Measurements from ENCODE around the gene RHPN2. TPM values are rescaled to one million over a fixed set of nuclear protein-coding genes. Genes with fewer than 3 reads are reported as not detected.
"Not testable (repeated sequence)": the region's sequence is repeated elsewhere in the genome, so short reads cannot be mapped to it uniquely, and the experiment has no call there.

The RHPN2 gene
- total and polyA plus RNA-seq, 2 donors (not counting 3 experiments of a cell fraction or from before 2014, with no cell fraction given) = 2.3 to 2.7 TPM

DNA sequence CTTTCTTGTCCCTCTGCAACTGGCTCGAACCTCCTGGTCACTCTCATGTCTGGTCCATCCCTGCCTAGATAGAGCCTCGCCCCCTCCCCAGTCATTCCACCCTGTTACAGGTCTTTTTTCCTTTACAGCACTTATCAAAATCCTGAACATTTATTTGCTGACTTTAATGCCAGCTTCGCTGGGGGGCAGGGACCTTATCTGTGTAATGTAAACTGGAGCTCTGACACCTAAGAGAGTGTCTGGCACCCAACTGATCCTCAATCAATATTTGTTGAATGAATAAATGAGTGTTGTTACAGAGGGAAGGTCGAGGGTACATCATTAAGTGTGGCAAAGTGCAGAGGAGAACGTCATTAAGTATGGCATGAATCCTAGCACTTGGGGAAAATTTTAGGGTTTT is 76.0 kb downstream of the RHPN2 start:
- Histone ChIP-seq H3K27ac (ENCODE audit: insufficient read depth, low read depth, low read length) (no peak overlapping the region), H3K9me3 (replicated peaks; ENCODE audit: control insufficient read depth, insufficient read depth, low read length) (no peaks in the 10 kb centered on the region), H4K20me1 (replicated peaks; ENCODE audit: control insufficient read depth, extremely low read depth, insufficient read depth, low read length) (no peaks in the 10 kb centered on the region), H3K27me3 (ENCODE audit: control insufficient read depth in 2 of 2, insufficient read depth in 2 of 2, low read length in 2 of 2) (no peaks in the 10 kb centered on the region), H3K4me3 (replicated peaks in 1 of 3; ENCODE audit: insufficient read depth in 1 of 3, low read depth in 1 of 3, low read length in 3 of 3) (no peak overlapping the region), H2AFZ (ENCODE audit: low read depth, low read length) (no peak overlapping the region), H3K4me1 (ENCODE audit: control insufficient read depth, extremely low read depth, insufficient read depth, low read length) (no peaks in the 10 kb centered on the region), H3K9me1 (replicated peaks; ENCODE audit: control insufficient read depth, extremely low read depth, insufficient read depth, low read length) (no peaks in the 10 kb centered on the region), H3K36me3 (ENCODE audit: control insufficient read depth in 2 of 2, extremely low read depth in 1 of 2, insufficient read depth in 2 of 2, low read length in 2 of 2) (no peaks in the 10 kb centered on the region), H3K79me2 (ENCODE audit: control insufficient read depth, insufficient read depth, low read length) (no peaks in the 10 kb centered on the region), H3K4me2 (ENCODE audit: insufficient read depth, low read length) (no peak overlapping the region), H3K9ac (replicated peaks; ENCODE audit: extremely low read depth, insufficient read depth, low read length) (no peak overlapping the region)
- ChIA-PET POLR2A (no interaction called here), CTCF (no interaction called here)
- dilution Hi-C loops (cut with MboI; ENCODE audit: extremely low pct_ligation_motif_present, low sequenced_read_pairs) = no loop called here
- no peak for FAIRE-seq
- DNase-seq (ENCODE audit: low read depth, low spot score) = no peak
- TF ChIP-seq EZH2 (IDR thresholded peaks at IDR 0.05; ENCODE audit: borderline replicate concordance, low read depth, low read length, severe bottlenecking) (no peak), GATA2 (IDR thresholded peaks at IDR 0.05; ENCODE audit: insufficient read depth, insufficient read length, low read depth, low read length) (no peak), FOS (IDR thresholded peaks at IDR 0.05; ENCODE audit: borderline replicate concordance, insufficient read depth, low read length) (no peak), POLR2A (IDR thresholded peaks at IDR 0.05; ENCODE audit: low read depth, low read length) (no peak), MYC (IDR thresholded peaks at IDR 0.05; ENCODE audit: low read depth, low read length) (no peak), JUN (IDR thresholded peaks at IDR 0.05; ENCODE audit: borderline replicate concordance, insufficient read depth, insufficient read length, low read depth) (no peak), POLR2AphosphoS5 (IDR thresholded peaks at IDR 0.05; ENCODE audit: insufficient read depth, low read depth, low read length) (no peak), CTCF (IDR thresholded peaks at IDR 0.05; ENCODE audit: extremely low read depth in 1 of 2, insufficient read depth in 1 of 2, low read depth in 1 of 2, low read length in 2 of 2) (no peak)
- TF ChIP-seq, protein P1, sequence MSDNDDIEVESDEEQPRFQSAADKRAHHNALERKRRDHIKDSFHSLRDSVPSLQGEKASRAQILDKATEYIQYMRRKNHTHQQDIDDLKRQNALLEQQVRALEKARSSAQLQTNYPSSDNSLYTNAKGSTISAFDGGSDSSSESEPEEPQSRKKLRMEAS (IDR thresholded peaks at IDR 0.05; ENCODE audit: insufficient read depth, insufficient read length) = no peak
- intact Hi-C loops (cut with micrococcal nuclease) = no loop called here
- no TSS peak for BruUV-seq (replicated peaks)

DNA sequence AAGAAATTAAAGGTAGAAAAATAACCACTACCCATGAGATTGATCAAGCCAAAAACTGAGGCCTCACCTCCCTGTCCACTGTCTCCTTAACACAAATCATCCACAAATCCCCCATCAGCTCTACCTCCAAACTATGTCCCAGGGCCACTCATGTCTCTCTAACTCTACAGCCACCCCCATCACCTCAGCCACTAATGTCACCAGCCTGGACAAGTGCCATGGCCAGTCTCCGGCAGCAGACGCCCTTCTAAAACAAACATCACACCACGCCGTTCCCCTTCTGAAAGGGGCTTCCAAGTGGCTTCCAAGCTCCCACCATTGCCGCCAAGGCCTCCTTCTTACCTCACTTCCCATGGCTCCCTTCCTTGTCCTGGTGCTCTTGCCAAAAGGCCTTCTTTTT is 76.4 kb downstream of the RHPN2 start:
- intact Hi-C loops (cut with micrococcal nuclease); H2AFZ ChIP-seq (ENCODE audit: low read depth, low read length); H3K36me3 ChIP-seq (ENCODE audit: control insufficient read depth in 2 of 2, extremely low read depth in 1 of 2, insufficient read depth in 2 of 2, low read length in 2 of 2); BruUV-seq (replicated peaks); H3K4me1 ChIP-seq (ENCODE audit: control insufficient read depth, extremely low read depth, insufficient read depth, low read length); DNase-seq (ENCODE audit: low read depth, low spot score); POLR2A ChIA-PET; H3K9me1 ChIP-seq (replicated peaks; ENCODE audit: control insufficient read depth, extremely low read depth, insufficient read depth, low read length); H3K9ac ChIP-seq (replicated peaks; ENCODE audit: extremely low read depth, insufficient read depth, low read length); H4K20me1 ChIP-seq (replicated peaks; ENCODE audit: control insufficient read depth, extremely low read depth, insufficient read depth, low read length); dilution Hi-C loops (cut with MboI; ENCODE audit: extremely low pct_ligation_motif_present, low sequenced_read_pairs); FAIRE-seq; H3K9me3 ChIP-seq (replicated peaks; ENCODE audit: control insufficient read depth, insufficient read depth, low read length); H3K27ac ChIP-seq (ENCODE audit: insufficient read depth, low read depth, low read length); H3K27me3 ChIP-seq (ENCODE audit: control insufficient read depth in 2 of 2, insufficient read depth in 2 of 2, low read length in 2 of 2); H3K4me3 ChIP-seq (replicated peaks in 1 of 3; ENCODE audit: insufficient read depth in 1 of 3, low read depth in 1 of 3, low read length in 3 of 3); H3K4me2 ChIP-seq (ENCODE audit: insufficient read depth, low read length); H3K79me2 ChIP-seq (ENCODE audit: control insufficient read depth, insufficient read depth, low read length): not testable (repeated sequence)
- CTCF ChIA-PET = interaction anchor here (1.5 kb wide), 1 partner anchor 12 kb away, joined by 5 read pairs; no protein-coding TSS in a partner anchor

DNA sequence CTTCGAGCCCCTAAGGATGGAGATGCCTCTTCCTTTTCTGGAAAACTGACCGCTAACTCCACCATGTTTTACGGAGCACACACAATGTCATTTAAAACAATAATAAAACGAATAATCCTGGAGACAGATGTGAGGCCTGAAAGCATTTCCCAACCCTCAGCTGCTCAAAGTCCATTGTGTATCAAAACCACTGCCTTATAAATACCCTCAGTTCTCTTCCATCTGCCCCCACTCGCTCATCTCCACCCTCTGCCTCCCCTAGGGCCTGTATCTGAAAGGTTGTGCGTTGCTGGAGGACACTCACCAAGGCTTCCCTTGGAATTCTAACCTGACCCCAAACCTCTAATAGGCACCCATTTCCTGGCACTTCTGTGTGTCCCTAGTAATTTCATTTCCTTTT is 82.2 kb downstream of the RHPN2 start:
- H4K20me1 ChIP-seq (replicated peaks; ENCODE audit: control insufficient read depth, extremely low read depth, insufficient read depth, low read length); H3K27me3 ChIP-seq (ENCODE audit: control insufficient read depth in 2 of 2, insufficient read depth in 2 of 2, low read length in 2 of 2); FAIRE-seq; H2AFZ ChIP-seq (ENCODE audit: low read depth, low read length); H3K27ac ChIP-seq (ENCODE audit: insufficient read depth, low read depth, low read length); dilution Hi-C loops (cut with MboI; ENCODE audit: extremely low pct_ligation_motif_present, low sequenced_read_pairs); H3K36me3 ChIP-seq (ENCODE audit: control insufficient read depth in 2 of 2, extremely low read depth in 1 of 2, insufficient read depth in 2 of 2, low read length in 2 of 2); H3K4me1 ChIP-seq (ENCODE audit: control insufficient read depth, extremely low read depth, insufficient read depth, low read length); DNase-seq (ENCODE audit: low read depth, low spot score); H3K4me2 ChIP-seq (ENCODE audit: insufficient read depth, low read length); H3K9me1 ChIP-seq (replicated peaks; ENCODE audit: control insufficient read depth, extremely low read depth, insufficient read depth, low read length); H3K9ac ChIP-seq (replicated peaks; ENCODE audit: extremely low read depth, insufficient read depth, low read length); intact Hi-C loops (cut with micrococcal nuclease); H3K4me3 ChIP-seq (replicated peaks in 1 of 3; ENCODE audit: insufficient read depth in 1 of 3, low read depth in 1 of 3, low read length in 3 of 3); CTCF ChIA-PET; H3K79me2 ChIP-seq (ENCODE audit: control insufficient read depth, insufficient read depth, low read length); H3K9me3 ChIP-seq (replicated peaks; ENCODE audit: control insufficient read depth, insufficient read depth, low read length); BruUV-seq (replicated peaks); POLR2A ChIA-PET: not testable (repeated sequence)
